ENCODE results near the gene SCCPDH. TPM values are rescaled to one million over a fixed set of nuclear protein-coding genes. Genes with fewer than 3 reads are reported as not detected.
"Not testable (repeated sequence)": the region's sequence is repeated elsewhere in the genome, so short reads cannot be mapped to it uniquely, and the experiment has no call there.

Gene SCCPDH
- total RNA-seq, 3 donors from 2014 or later: 11.3 to 30.8 (median 23.7) TPM

DNA sequence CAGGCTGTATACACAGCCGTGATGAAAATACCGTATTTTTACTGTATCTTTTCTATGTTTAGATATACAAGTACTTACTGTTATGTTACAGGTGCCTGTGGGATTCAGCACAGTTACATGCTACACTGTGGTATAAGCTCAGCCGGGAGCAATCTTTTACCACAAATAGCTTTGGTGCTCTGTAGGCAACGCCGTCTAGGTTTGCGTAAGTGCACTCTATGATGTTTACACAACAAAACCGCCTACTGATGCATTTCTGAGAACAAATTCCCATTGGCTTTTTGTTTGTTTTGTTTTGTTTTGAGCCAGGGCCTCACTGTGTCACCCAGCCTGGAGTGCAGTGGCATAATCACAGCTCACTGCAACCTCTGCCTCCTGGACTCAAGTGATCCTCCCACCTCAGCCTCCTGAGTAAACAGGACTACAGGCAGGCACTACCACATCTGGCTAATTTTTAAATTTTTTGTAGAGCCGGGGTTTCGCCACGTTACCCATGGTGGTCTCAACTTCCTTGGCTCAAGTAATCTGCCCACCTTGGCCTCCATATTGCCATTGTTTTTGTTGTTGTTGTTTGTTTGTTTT lies 81.0 kb downstream of the SCCPDH start:
- Histone ChIP-seq H3K4me3 (no peak overlapping the region), H3K36me3 (no peaks in the 10 kb centered on the region), H3K4me1 (no peaks in the 10 kb centered on the region), H3K27ac (no peak overlapping the region), H3K9me3 (no peaks in the 10 kb centered on the region), H3K27me3 (no peaks in the 10 kb centered on the region)
- intact Hi-C loops (cut with DNase I; ENCODE audit: low total_unique reads): no loop called here
- TF ChIP-seq POLR2A (IDR thresholded peaks at IDR 0.05) (no peak), POLR2AphosphoS5 (IDR thresholded peaks at IDR 0.05) (no peak)
- TF ChIP-seq, protein P1, sequence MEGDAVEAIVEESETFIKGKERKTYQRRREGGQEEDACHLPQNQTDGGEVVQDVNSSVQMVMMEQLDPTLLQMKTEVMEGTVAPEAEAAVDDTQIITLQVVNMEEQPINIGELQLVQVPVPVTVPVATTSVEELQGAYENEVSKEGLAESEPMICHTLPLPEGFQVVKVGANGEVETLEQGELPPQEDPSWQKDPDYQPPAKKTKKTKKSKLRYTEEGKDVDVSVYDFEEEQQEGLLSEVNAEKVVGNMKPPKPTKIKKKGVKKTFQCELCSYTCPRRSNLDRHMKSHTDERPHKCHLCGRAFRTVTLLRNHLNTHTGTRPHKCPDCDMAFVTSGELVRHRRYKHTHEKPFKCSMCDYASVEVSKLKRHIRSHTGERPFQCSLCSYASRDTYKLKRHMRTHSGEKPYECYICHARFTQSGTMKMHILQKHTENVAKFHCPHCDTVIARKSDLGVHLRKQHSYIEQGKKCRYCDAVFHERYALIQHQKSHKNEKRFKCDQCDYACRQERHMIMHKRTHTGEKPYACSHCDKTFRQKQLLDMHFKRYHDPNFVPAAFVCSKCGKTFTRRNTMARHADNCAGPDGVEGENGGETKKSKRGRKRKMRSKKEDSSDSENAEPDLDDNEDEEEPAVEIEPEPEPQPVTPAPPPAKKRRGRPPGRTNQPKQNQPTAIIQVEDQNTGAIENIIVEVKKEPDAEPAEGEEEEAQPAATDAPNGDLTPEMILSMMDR (IDR thresholded peaks at IDR 0.05): no peak
- DNase-seq (ENCODE audit: low spot score in 2 of 2): no peak

DNA sequence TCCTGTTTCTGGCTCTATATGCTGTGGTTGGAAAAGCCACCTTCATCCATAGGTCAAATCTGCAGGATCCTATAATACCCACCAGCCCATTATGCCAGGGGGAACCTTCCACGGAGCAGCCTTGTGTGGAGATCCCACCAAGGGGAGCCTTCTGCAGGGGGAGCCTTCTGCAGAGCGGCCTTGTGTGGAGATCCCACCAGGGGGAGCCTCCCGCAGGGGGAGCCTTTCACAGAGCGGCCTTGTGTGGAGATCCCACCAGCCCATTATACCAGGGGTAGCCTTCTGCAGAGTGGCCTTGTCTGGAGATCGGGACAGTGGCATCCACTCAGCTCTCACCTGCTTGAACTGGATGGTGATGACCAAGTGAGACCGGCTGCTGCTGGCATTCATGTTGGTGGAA lies 85.3 kb downstream of the SCCPDH start:
- intact Hi-C loops (cut with DNase I; ENCODE audit: low total_unique reads): no loop called here
- Histone ChIP-seq H3K36me3 (no peaks in the 10 kb centered on the region), H3K27ac (no peak overlapping the region), H3K27me3 (no peaks in the 10 kb centered on the region), H3K4me3 (no peak overlapping the region), H3K9me3 (no peaks in the 10 kb centered on the region), H3K4me1 (no peaks in the 10 kb centered on the region)
- no peak for DNase-seq (ENCODE audit: low spot score in 2 of 2)
- TF ChIP-seq, protein P1 (IDR thresholded peaks at IDR 0.05): no peak
- TF ChIP-seq POLR2AphosphoS5 (IDR thresholded peaks at IDR 0.05) (no peak), POLR2A (IDR thresholded peaks at IDR 0.05) (no peak)

DNA sequence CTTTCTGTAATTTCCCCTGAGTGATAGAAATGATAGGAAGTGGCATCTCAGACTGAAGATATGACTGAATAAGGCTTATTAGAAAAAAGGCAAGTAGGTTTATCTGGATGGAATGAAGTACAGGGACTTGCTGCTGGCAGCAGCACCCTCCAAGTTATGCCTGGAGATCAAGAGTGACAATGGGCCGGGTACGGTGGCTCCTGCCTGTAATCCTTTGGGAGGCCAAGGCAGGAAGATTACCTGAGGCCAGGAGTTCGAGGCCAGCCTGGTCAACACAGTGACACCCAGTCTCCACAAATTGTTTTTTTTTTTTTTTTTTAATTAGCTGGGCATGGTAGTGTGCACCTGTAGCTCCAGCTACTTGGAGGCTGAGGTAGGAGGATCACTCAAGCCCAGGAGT lies 87.8 kb downstream of the SCCPDH start:
- no peaks in the 10 kb centered on the region for H3K36me3 ChIP-seq
- no peak overlapping the region for H3K27ac ChIP-seq
- H3K4me3 ChIP-seq: no peak overlapping the region
- no peaks in the 10 kb centered on the region for H3K27me3 ChIP-seq
- DNase-seq (ENCODE audit: low spot score in 2 of 2): no peak
- no peaks in the 10 kb centered on the region for H3K9me3 ChIP-seq
- TF ChIP-seq, protein P1 (IDR thresholded peaks at IDR 0.05): no peak
- TF ChIP-seq POLR2AphosphoS5 (IDR thresholded peaks at IDR 0.05) (no peak), POLR2A (IDR thresholded peaks at IDR 0.05) (no peak)
- no peaks in the 10 kb centered on the region for H3K4me1 ChIP-seq
- intact Hi-C loops (cut with DNase I; ENCODE audit: low total_unique reads): no loop called here

GRCh38 chr1:246813325-246813724 lies 89.1 kb downstream of the SCCPDH start:
- intact Hi-C loops (cut with DNase I; ENCODE audit: low total_unique reads); H3K27me3 ChIP-seq; H3K4me1 ChIP-seq; H3K36me3 ChIP-seq; H3K27ac ChIP-seq; H3K9me3 ChIP-seq; H3K4me3 ChIP-seq; DNase-seq (ENCODE audit: low spot score in 2 of 2): not testable (repeated sequence)

DNA sequence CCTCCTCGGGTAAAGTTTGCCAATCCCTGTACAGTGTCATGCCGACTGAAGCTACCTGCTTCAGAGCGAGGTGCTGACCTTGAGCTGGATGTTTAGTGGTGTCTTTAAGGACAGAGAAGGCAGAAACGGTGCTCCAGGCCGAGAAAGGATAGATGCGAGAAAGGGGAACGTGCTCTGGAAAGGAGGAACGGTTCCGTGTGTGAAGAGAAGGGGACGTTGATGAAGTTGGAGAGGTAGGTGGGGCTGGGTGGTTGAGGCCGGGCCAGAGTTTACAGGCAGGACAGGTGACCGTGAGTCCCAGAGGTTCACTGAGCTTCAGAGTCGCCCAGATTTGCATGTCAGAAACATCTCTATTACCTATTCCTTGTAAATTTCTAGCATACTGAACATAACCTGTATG lies 90.7 kb downstream of the SCCPDH start:
- H3K9me3 ChIP-seq: no peaks in the 10 kb centered on the region
- intact Hi-C loops (cut with DNase I; ENCODE audit: low total_unique reads): no loop called here
- DNase-seq (ENCODE audit: low spot score in 2 of 2): no peak
- no peaks in the 10 kb centered on the region for H3K36me3 ChIP-seq
- peaks cover 0 to under 1% of the 10 kb centered on the region in 2 donors for H3K27me3 ChIP-seq
- H3K4me1 ChIP-seq: no peaks in the 10 kb centered on the region
- no peak for TF ChIP-seq POLR2AphosphoS5 (IDR thresholded peaks at IDR 0.05)
- TF ChIP-seq POLR2A (IDR thresholded peaks at IDR 0.05): no peak
- TF ChIP-seq, protein P1 (IDR thresholded peaks at IDR 0.05): no peak
- H3K4me3 ChIP-seq: no peak overlapping the region
- H3K27ac ChIP-seq: no peak overlapping the region
